ENCODE results near the gene SLC2A8.

GRCh38 chr9:127360250-127360649, 36.7 kb upstream of the SLC2A8 start:
- no peak for TF ChIP-seq CTCF (IDR thresholded peaks at IDR 0.05)
- no peak for TF ChIP-seq POLR2A (IDR thresholded peaks at IDR 0.05)

Measured in ovary (tissue), 3 donors.